SK-N-MC (cell line): ENCODE data around the gene APOL1.

Experiments
- EZH2 ChIP-seq: fragments of 200-600 bp; sonication (generic); IDR thresholded peaks from one replicate; pipeline ENCODE4 v1.6.1; 2017; ENCODE audit warnings: antibody characterized with exemption
- FOXP2 ChIP-seq: optimal IDR thresholded peaks from 2 replicates; pipeline ENCODE3; 2011; ENCODE audit warnings: mild to moderate bottlenecking, moderate library complexity; ENCODE audit not compliant: insufficient read depth; ENCODE audit errors: extremely low read length, control extremely low read depth
- POLR2AphosphoS5 ChIP-seq: IDR thresholded peaks from 2 replicates; pipeline ENCODE4 v1.6.1; 2012; ENCODE audit warnings: mild to moderate bottlenecking, low read depth, low read length, borderline replicate concordance

- TF ChIP-seq POLR2AphosphoS5, result no peak
- no peak for TF ChIP-seq FOXP2
- no peak for TF ChIP-seq EZH2
Measured at GRCh38 chr22:36294801-36295200, 41.9 kb downstream of the APOL1 start.
